ENCODE measurements around the gene ZNF268.

The ZNF268 gene

DNA sequence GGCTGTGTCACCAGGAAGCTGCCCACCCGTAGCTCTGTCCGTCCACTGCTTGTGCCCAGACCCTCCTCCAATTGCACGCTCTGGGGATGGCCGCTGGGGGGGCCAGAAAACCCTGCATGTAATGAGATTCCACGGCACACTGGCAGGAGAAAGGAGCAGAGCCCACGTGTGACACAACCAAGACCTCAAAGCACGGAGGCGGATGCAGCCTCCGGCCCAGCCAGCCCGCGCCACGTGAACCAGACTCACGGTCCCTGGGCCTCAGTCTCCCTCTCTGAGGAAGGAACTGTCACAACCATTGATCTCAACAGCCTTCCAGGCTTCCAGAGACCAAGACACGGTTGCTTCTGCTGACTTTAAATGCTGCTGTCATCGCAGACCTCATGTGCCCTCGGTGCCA, 39.9 kb downstream of the ZNF268 start:
- no peak overlapping the region for H3K4me2 ChIP-seq (ENCODE audit: insufficient read depth, low read length)
- no peaks in the 10 kb centered on the region for H4K20me1 ChIP-seq (ENCODE audit: insufficient read depth, low read length)
- H3K9me3 ChIP-seq (ENCODE audit: insufficient read depth, low read length, severe bottlenecking): peaks cover 67% of the 10 kb centered on the region
- DNase-seq: no peak
- no peak overlapping the region for H3K9ac ChIP-seq (ENCODE audit: low read depth, low read length)
- no peaks in the 10 kb centered on the region for H3K27me3 ChIP-seq (ENCODE audit: insufficient read depth, low read length, poor library complexity)
- no peaks in the 10 kb centered on the region for H3K79me2 ChIP-seq (ENCODE audit: insufficient read depth, low read length)
- H2AFZ ChIP-seq (ENCODE audit: low read depth, low read length): no peak overlapping the region
- no peaks in the 10 kb centered on the region for H3K36me3 ChIP-seq (ENCODE audit: insufficient read depth, low read length)
- no peak for ATAC-seq (ENCODE audit: insufficient read depth, low read depth)
- TF ChIP-seq EZH2 (IDR thresholded peaks at IDR 0.05; ENCODE audit: borderline replicate concordance, low read depth, low read length, severe bottlenecking): no peak
- H3K4me3 ChIP-seq (ENCODE audit: low read depth in 1 of 2, low read length in 2 of 2): no peak overlapping the region
- no peaks in the 10 kb centered on the region for H3K4me1 ChIP-seq (ENCODE audit: insufficient read depth, low read length)
- no peak overlapping the region for H3K27ac ChIP-seq (ENCODE audit: low read length)

DNA sequence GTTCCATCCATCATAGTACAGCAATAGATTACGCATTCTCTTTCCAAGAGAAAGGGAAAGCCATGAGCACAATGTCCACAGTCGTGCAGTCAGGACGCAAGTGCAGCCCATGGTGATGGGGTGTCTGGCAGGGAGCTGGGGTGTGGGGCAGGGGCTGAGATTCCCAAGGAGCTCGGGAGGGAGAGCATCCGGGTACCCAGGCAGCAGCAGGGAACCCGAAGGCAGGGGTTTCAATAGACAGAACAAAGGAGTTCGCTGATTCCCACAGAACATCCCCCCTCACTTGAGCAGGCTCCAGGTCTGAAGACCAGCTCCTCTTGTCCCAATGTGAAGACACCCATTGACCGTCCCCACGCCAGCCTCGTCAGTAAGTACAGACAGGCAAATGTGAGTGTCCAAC, 40.9 kb downstream of the ZNF268 start:
- no peaks in the 10 kb centered on the region for H4K20me1 ChIP-seq (ENCODE audit: insufficient read depth, low read length)
- no peaks in the 10 kb centered on the region for H3K79me2 ChIP-seq (ENCODE audit: insufficient read depth, low read length)
- no peak overlapping the region for H3K9ac ChIP-seq (ENCODE audit: low read depth, low read length)
- ATAC-seq (ENCODE audit: insufficient read depth, low read depth) (no peak), DNase-seq (no peak)
- H3K27me3 ChIP-seq (ENCODE audit: insufficient read depth, low read length, poor library complexity): no peaks in the 10 kb centered on the region
- no peaks in the 10 kb centered on the region for H3K36me3 ChIP-seq (ENCODE audit: insufficient read depth, low read length)
- no peak overlapping the region for H2AFZ ChIP-seq (ENCODE audit: low read depth, low read length)
- H3K4me2 ChIP-seq (ENCODE audit: insufficient read depth, low read length): no peak overlapping the region
- no peak overlapping the region for H3K27ac ChIP-seq (ENCODE audit: low read length)
- no peak for TF ChIP-seq EZH2 (IDR thresholded peaks at IDR 0.05; ENCODE audit: borderline replicate concordance, low read depth, low read length, severe bottlenecking)
- TF ChIP-seq, protein P1, sequence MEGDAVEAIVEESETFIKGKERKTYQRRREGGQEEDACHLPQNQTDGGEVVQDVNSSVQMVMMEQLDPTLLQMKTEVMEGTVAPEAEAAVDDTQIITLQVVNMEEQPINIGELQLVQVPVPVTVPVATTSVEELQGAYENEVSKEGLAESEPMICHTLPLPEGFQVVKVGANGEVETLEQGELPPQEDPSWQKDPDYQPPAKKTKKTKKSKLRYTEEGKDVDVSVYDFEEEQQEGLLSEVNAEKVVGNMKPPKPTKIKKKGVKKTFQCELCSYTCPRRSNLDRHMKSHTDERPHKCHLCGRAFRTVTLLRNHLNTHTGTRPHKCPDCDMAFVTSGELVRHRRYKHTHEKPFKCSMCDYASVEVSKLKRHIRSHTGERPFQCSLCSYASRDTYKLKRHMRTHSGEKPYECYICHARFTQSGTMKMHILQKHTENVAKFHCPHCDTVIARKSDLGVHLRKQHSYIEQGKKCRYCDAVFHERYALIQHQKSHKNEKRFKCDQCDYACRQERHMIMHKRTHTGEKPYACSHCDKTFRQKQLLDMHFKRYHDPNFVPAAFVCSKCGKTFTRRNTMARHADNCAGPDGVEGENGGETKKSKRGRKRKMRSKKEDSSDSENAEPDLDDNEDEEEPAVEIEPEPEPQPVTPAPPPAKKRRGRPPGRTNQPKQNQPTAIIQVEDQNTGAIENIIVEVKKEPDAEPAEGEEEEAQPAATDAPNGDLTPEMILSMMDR (IDR thresholded peaks at IDR 0.05; ENCODE audit: borderline replicate concordance, extremely low read depth, low read length, poor library complexity, severe bottlenecking): no peak
- H3K4me1 ChIP-seq (ENCODE audit: insufficient read depth, low read length): no peaks in the 10 kb centered on the region
- no peak overlapping the region for H3K4me3 ChIP-seq (ENCODE audit: low read depth in 1 of 2, low read length in 2 of 2)
- peaks cover 64% of the 10 kb centered on the region for H3K9me3 ChIP-seq (ENCODE audit: insufficient read depth, low read length, severe bottlenecking)

DNA sequence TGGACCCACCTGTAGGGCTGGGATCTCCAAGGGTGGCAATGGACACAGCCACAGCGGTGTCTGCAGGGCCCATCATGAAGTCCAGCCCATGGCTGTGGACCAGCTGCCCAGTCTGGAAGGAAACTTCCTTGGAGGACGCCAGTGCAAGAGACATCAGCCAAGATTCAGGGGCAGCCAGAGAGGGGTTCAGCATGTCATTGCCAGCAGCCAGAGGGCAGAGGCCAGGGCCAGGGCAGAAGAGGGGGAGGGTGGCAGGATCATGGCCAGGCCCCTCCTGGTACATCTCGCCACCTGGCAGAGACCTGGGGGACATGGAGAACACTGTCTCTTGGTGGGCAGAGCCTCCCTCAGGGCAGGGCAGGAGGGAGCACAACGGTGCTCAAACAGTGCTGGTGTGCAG, 44.2 kb downstream of the ZNF268 start:
- Histone ChIP-seq H3K27me3 (ENCODE audit: insufficient read depth, low read length, poor library complexity) (no peaks in the 10 kb centered on the region), H3K36me3 (ENCODE audit: insufficient read depth, low read length) (no peaks in the 10 kb centered on the region), H3K9ac (ENCODE audit: low read depth, low read length) (no peak overlapping the region), H3K4me2 (ENCODE audit: insufficient read depth, low read length) (no peak overlapping the region), H3K4me3 (ENCODE audit: low read depth in 1 of 2, low read length in 2 of 2) (no peak overlapping the region), H3K79me2 (ENCODE audit: insufficient read depth, low read length) (no peaks in the 10 kb centered on the region), H4K20me1 (ENCODE audit: insufficient read depth, low read length) (no peaks in the 10 kb centered on the region), H2AFZ (ENCODE audit: low read depth, low read length) (no peak overlapping the region), H3K4me1 (ENCODE audit: insufficient read depth, low read length) (no peaks in the 10 kb centered on the region), H3K27ac (ENCODE audit: low read length) (no peak overlapping the region), H3K9me3 (ENCODE audit: insufficient read depth, low read length, severe bottlenecking) (peaks cover 51% of the 10 kb centered on the region)
- DNase-seq: no peak
- ATAC-seq (ENCODE audit: insufficient read depth, low read depth): no peak
- no peak for TF ChIP-seq EZH2 (IDR thresholded peaks at IDR 0.05; ENCODE audit: borderline replicate concordance, low read depth, low read length, severe bottlenecking)
- TF ChIP-seq, protein P1 (IDR thresholded peaks at IDR 0.05; ENCODE audit: borderline replicate concordance, extremely low read depth, low read length, poor library complexity, severe bottlenecking): no peak

DNA sequence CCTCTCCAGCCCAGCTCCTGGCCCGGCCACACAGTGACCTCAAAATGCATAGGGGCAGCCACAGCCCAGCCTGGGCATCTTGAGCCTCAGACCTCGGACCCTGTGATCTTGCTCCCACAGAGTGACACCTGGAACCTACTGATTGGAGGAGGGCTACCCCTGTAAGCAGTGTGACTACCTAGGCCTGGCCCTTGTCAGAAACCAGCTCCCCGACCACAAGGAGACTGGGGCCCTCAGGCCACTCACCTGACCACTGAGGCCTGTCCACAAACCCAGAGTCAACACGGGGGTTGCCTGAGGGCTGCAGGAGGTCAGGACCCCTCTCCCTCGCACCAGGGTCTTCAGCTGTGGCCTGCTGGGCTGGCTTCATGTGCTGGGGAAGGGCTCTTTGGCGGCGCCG, 45.4 kb downstream of the ZNF268 start:
- Histone ChIP-seq H3K4me1 (ENCODE audit: insufficient read depth, low read length) (no peaks in the 10 kb centered on the region), H3K9me3 (ENCODE audit: insufficient read depth, low read length, severe bottlenecking) (peaks cover 46% of the 10 kb centered on the region), H3K4me2 (ENCODE audit: insufficient read depth, low read length) (no peak overlapping the region), H4K20me1 (ENCODE audit: insufficient read depth, low read length) (no peaks in the 10 kb centered on the region), H3K36me3 (ENCODE audit: insufficient read depth, low read length) (no peaks in the 10 kb centered on the region), H3K27ac (ENCODE audit: low read length) (no peak overlapping the region), H3K4me3 (ENCODE audit: low read depth in 1 of 2, low read length in 2 of 2) (no peak overlapping the region), H3K79me2 (ENCODE audit: insufficient read depth, low read length) (no peaks in the 10 kb centered on the region), H3K27me3 (ENCODE audit: insufficient read depth, low read length, poor library complexity) (no peaks in the 10 kb centered on the region), H3K9ac (ENCODE audit: low read depth, low read length) (no peak overlapping the region), H2AFZ (ENCODE audit: low read depth, low read length) (no peak overlapping the region)
- DNase-seq (no peak), ATAC-seq (ENCODE audit: insufficient read depth, low read depth) (no peak)
- TF ChIP-seq, protein P1 (IDR thresholded peaks at IDR 0.05; ENCODE audit: borderline replicate concordance, extremely low read depth, low read length, poor library complexity, severe bottlenecking): no peak
- TF ChIP-seq EZH2 (IDR thresholded peaks at IDR 0.05; ENCODE audit: borderline replicate concordance, low read depth, low read length, severe bottlenecking): no peak

Data from DND-41 (cell line).